Activated T-cell treated with anti-CD3 and anti-CD28 coated beads for 24 hours (primary cell): Measurements from ENCODE around the gene LRP8.

Experiments
- DNase-seq: peaks from one replicate; pipeline ENCODE4 v3.0.0-alpha.2; 2020; ENCODE audit warnings: low read depth

LRP8 gene

GRCh38 chr1:53281133-53281532 lies 46.7 kb downstream of the LRP8 start:
- no peak for DNase-seq

- no peak for DNase-seq
Measured at GRCh38 chr1:53280496-53280895, 47.4 kb downstream of the LRP8 start.

- DNase-seq, result no peak
Measured at GRCh38 chr1:53279296-53280200, 48.3 kb downstream of the LRP8 start.

- peak; percentile 53 for DNase-seq
Measured at GRCh38 chr1:53278298-53278725, 49.6 kb downstream of the LRP8 start.

GRCh38 chr1:53277326-53277725 lies 50.5 kb downstream of the LRP8 start:
- DNase-seq, result no peak

DNA sequence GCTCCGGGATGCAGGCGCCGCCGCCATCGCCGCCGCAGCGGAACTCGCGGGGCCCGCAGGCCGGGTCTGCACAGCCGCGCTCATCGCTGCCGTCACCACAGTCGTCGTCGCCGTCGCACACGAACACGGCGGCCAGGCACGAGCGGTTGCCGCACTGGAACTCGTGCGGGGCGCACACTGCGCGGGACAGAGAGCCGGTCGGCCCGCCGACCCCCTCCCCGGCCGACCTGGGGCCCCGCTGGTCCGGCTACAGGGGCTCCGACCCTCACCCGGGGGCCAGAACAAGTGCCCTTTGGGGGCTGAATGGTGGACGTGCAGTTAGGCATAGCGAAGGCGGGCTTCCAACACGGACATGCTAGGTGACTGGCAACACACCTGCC lies 51.0 kb downstream of the LRP8 start:
- DNase-seq, result no peak

GRCh38 chr1:53276153-53276901 lies 51.5 kb downstream of the LRP8 start:
- DNase-seq, result no peak

DNA sequence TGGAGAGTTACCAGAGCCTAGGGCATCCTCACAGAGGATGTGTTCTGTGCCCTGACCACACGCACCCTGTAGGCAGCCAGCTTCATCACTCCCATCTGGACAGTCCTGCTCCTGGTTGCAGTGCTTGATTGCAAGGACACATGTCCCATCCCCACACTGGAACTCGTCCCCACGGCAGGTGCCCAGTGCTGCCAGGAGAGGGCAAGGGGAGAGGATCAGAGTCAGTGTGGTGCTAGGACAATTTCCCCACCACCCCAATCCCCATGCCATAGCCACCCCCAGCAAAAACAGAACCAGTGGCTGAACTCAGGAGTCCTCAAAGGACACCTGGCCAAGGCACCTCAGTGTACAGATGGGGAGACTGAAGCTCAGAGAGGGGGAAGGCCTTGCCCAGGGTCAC lies 52.3 kb downstream of the LRP8 start:
- no peak for DNase-seq

- no peak for DNase-seq
Measured at GRCh38 chr1:53274541-53275185, 53.2 kb downstream of the LRP8 start.

GRCh38 chr1:53274026-53274425 lies 53.8 kb downstream of the LRP8 start:
- no peak for DNase-seq

GRCh38 chr1:53273526-53273925 lies 54.3 kb downstream of the LRP8 start:
- no peak for DNase-seq

GRCh38 chr1:53272349-53272748 lies 55.5 kb downstream of the LRP8 start:
- no peak for DNase-seq

- no peak for DNase-seq
Measured at GRCh38 chr1:53271446-53272090, 56.3 kb downstream of the LRP8 start.

DNA sequence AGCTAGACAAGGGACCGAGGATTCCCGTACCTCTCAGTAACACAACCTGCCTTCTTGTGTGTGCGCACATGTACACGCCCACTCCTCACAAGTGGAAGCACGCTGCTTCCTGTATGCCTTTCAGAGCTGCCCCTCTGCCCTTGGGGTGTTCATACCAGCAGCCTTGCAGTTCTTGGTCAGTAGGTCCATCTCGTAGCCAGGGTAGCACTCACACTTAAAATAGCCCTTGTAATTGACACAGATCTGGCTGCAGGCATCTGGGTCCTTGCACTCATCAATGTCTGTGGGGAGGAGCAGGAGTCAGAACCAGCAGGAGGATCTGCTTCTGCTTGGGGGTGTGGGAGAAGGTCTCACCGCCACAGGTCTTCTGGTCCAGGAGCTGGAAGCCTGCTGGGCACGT lies 57.0 kb downstream of the LRP8 start:
- DNase-seq, result no peak

- DNase-seq, result no peak
Measured at GRCh38 chr1:53270107-53270506, 57.8 kb downstream of the LRP8 start.

GRCh38 chr1:53267761-53268160 lies 60.1 kb downstream of the LRP8 start:
- DNase-seq, result no peak

- DNase-seq, result no peak
Measured at GRCh38 chr1:53266038-53266437, 61.8 kb downstream of the LRP8 start.

DNA sequence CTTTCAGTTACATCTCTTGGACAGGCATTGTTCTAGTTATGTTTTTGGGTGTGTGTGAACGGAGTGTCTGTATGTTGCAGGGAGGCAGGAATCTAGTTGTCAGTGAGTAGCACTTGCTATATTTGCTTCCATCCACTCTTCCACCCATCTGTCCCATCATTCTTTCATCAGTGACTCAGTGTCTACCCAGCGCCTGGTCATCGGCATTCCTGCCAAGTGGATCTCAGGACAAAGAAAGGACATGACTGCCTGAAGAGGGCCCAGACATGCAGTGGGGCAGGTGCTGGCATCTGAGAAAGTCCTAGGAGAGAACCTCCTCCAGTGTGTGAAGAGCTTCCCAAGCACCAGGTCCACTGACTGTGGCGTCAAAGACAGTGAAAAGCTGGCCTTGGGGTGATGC lies 62.3 kb downstream of the LRP8 start:
- no peak for DNase-seq

DNA sequence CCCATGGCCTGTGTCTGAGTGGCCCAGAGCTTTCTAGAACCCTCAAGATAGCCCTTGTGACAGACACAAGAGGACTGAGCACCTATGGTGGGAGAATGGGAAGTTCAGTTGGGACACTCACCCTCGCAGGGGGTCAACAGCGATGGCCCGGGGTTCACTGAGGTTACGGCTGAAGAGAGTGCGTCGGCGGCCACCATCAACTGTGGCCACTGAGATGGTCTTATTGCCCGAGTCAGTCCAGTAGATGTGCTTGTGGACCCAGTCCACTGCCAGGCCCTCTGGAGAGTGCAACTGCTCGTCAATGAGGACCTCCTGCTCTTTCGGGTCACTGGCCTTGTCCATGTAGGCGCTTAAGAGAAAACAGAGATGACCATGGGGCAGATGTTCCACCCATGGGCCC lies 63.8 kb downstream of the LRP8 start:
- DNase-seq, result no peak

DNA sequence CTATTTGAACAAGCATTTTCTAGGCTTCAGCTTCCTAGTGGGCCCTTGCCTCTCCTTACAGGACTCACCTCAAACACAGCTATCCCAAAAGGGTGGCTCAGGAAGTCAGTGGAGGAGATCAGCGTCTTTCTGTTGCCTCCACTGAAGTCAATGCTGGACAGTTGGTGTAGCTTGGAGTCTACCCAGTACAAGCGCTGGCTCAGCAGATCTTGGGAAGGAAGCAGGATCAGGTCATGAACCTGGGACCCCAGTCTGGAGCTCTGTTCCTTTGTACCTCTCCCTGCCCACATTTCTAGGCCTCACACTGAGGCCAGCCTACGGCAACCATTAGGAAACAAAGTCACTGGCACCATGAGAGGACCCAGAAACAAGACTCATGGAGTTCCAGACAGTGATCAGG lies 65.9 kb downstream of the LRP8 start:
- DNase-seq, result no peak

DNA sequence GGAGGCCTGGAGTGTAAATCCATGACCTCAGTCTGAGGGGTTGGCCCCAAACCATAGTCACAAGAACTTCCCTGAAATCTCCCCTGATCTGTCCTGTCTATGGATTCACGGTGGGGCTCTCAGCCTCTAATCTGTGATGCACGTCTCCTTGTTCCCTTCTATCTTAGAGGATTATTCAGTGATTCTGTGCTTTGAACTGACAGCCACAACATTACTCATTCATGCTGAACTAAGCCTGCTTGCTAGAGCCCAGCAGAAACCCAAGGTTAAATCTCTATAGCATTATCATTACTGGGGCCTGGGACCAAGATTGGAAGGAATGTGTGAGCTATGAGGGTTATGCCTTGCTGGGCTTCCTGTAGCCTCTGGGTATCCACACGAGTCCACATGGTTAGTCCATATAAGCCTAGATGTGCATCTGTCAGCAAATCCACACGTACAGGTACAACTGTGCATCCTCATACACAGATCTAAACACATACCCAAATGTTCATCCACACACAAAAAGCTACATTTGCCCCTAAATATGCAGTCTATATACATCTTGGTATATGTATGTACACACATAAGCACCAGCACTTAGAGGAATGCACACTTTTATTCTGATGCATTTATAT lies 67.1 kb downstream of the LRP8 start:
- DNase-seq, result no peak

DNA sequence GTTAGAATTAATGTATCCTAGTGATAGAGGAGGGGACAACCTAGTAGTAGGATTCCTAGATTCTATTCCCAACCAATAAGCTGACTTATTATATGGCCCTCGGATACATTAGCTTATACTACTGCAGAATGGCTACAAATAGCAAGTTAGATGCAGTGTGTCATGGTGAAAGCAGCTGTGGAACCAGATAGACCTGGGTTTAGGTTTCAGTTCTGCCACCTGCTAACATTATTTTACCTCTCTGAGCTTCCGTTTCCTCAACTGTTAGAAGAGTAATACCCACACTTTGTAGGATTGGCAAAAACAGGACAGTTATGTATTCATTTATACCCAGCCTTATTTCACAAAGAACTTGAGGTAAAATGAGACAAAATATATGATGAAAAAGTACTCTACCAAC lies 67.9 kb downstream of the LRP8 start:
- no peak for DNase-seq
